T follicular helper cell (primary cell): ENCODE data around the gene CPNE1.
"Not testable (repeated sequence)": the region's sequence is repeated elsewhere in the genome, so short reads cannot be mapped to it uniquely, and the experiment has no call there.

Source experiments
- DNase-seq: peaks from one replicate; pipeline ENCODE4 v3.0.0-alpha.2; 2020; ENCODE audit warnings: low read depth

CPNE1 gene

GRCh38 chr20:35698298-35699126, 33.8 kb upstream of the CPNE1 start:
- no peak for DNase-seq

GRCh38 chr20:35697696-35698297, 33.1 kb upstream of the CPNE1 start:
- no peak for DNase-seq

GRCh38 chr20:35695978-35696377, 31.3 kb upstream of the CPNE1 start:
- DNase-seq: no peak

GRCh38 chr20:35695245-35695749, 30.6 kb upstream of the CPNE1 start:
- DNase-seq: no peak

- no peak for DNase-seq
Observed at GRCh38 chr20:35690265-35690664, 25.6 kb upstream of the CPNE1 start.

- not testable (repeated sequence) for DNase-seq
Observed at GRCh38 chr20:35686872-35687271, 22.2 kb upstream of the CPNE1 start.

GRCh38 chr20:35685368-35685767, 20.7 kb upstream of the CPNE1 start:
- not testable (repeated sequence) for DNase-seq

- no peak for DNase-seq
Observed at GRCh38 chr20:35681960-35682359, 17.3 kb upstream of the CPNE1 start.

GRCh38 chr20:35680452-35681183, 15.9 kb upstream of the CPNE1 start:
- DNase-seq: no peak

- DNase-seq: no peak
Observed at GRCh38 chr20:35674921-35675320, 10.2 kb upstream of the CPNE1 start.

- no peak for DNase-seq
Observed at GRCh38 chr20:35673884-35674283, 9.2 kb upstream of the CPNE1 start.

- no peak for DNase-seq
Observed at GRCh38 chr20:35669681-35670080, 5.0 kb upstream of the CPNE1 start.

GRCh38 chr20:35669221-35669620, 4.5 kb upstream of the CPNE1 start:
- no peak for DNase-seq

GRCh38 chr20:35665949-35666288, 1.2 kb upstream of the CPNE1 start:
- DNase-seq: no peak

GRCh38 chr20:35663516-35664465, 909 bp downstream of the CPNE1 start:
- peak; percentile 56 for DNase-seq

- no peak for DNase-seq
Observed at GRCh38 chr20:35662551-35662950, 2.1 kb downstream of the CPNE1 start.

GRCh38 chr20:35661908-35662307, 2.8 kb downstream of the CPNE1 start:
- no peak for DNase-seq

- no peak for DNase-seq
Observed at GRCh38 chr20:35661053-35661452, 3.6 kb downstream of the CPNE1 start.

GRCh38 chr20:35660122-35660937, 4.4 kb downstream of the CPNE1 start:
- no peak for DNase-seq

GRCh38 chr20:35657271-35657670, 7.4 kb downstream of the CPNE1 start:
- no peak for DNase-seq

- no peak for DNase-seq
Observed at GRCh38 chr20:35654415-35654814, 10.3 kb downstream of the CPNE1 start.
